ENCODE measurements around the gene SLC38A10. TPM values are rescaled to one million over a fixed set of nuclear protein-coding genes. Genes with fewer than 3 reads are reported as not detected.

Gene SLC38A10
- total RNA-seq, 1 experiment from 2014 or later, result 109 TPM

DNA sequence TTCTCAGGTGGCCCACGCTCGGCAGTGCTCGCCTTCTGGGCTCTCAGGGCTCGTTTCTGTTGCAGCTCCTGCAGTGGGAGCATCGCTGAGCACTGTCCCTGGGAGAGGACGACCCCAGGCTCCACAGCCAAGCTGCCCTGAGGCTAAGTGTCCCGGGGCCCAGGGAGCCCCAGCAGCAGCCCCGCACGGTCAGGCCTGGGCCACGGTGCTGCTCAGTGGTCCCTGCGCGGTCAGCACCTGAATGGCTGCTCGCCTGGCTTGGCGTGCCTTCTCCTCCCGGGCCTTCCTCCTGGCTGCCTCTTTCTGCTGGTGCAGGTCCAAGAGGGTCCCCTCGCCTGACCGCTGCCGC, 95.7 kb downstream of the SLC38A10 start:
- Histone ChIP-seq H3K4me1 (ENCODE audit: control insufficient read depth in 1 of 2, insufficient read depth in 2 of 2, low read length in 2 of 2) (peaks cover 0 to 8% of the 10 kb centered on the region in 2 experiments; a peak in 1 of 4 replicates), H3K79me2 (ENCODE audit: insufficient read depth, low read length) (no peaks in the 10 kb centered on the region), H3K27me3 (ENCODE audit: insufficient read depth, low read length) (no peaks in the 10 kb centered on the region), H3K36me3 (ENCODE audit: control insufficient read depth in 1 of 2, insufficient read depth in 2 of 2, low read length in 2 of 2) (peaks cover 2 to 8% of the 10 kb centered on the region in 2 experiments), H3K27ac (ENCODE audit: low read depth, low read length) (no peak overlapping the region), H3K9ac (ENCODE audit: low read length) (no peak overlapping the region), H2AFZ (ENCODE audit: low read depth, low read length, poor library complexity, severe bottlenecking) (no peak overlapping the region), H3K4me3 (replicated peaks in 1 of 2; ENCODE audit: low read depth in 1 of 2, low read length in 2 of 2) (no peak overlapping the region), H3K9me2 (ENCODE audit: insufficient read depth) (no peaks in the 10 kb centered on the region), H3K4me2 (ENCODE audit: low read length) (no peak overlapping the region), H3K9me3 (ENCODE audit: control insufficient read depth in 1 of 2, insufficient read depth in 1 of 2, low read depth in 1 of 2, low read length in 2 of 2) (no peaks in the 10 kb centered on the region), H4K20me1 (ENCODE audit: insufficient read depth) (no peaks in the 10 kb centered on the region)
- no TSS peak for BruUV-seq (replicated peaks)
- ChIA-PET CTCF (no interaction called here), RAD21 (ENCODE audit: low non-redundant PET in 1 of 2, low total read pairs in 2 of 2, uncharacterized antibody in 2 of 2, unreplicated experiment in 2 of 2) (no interaction called here), POLR2A (no interaction called here)
- TF ChIP-seq, protein P1, sequence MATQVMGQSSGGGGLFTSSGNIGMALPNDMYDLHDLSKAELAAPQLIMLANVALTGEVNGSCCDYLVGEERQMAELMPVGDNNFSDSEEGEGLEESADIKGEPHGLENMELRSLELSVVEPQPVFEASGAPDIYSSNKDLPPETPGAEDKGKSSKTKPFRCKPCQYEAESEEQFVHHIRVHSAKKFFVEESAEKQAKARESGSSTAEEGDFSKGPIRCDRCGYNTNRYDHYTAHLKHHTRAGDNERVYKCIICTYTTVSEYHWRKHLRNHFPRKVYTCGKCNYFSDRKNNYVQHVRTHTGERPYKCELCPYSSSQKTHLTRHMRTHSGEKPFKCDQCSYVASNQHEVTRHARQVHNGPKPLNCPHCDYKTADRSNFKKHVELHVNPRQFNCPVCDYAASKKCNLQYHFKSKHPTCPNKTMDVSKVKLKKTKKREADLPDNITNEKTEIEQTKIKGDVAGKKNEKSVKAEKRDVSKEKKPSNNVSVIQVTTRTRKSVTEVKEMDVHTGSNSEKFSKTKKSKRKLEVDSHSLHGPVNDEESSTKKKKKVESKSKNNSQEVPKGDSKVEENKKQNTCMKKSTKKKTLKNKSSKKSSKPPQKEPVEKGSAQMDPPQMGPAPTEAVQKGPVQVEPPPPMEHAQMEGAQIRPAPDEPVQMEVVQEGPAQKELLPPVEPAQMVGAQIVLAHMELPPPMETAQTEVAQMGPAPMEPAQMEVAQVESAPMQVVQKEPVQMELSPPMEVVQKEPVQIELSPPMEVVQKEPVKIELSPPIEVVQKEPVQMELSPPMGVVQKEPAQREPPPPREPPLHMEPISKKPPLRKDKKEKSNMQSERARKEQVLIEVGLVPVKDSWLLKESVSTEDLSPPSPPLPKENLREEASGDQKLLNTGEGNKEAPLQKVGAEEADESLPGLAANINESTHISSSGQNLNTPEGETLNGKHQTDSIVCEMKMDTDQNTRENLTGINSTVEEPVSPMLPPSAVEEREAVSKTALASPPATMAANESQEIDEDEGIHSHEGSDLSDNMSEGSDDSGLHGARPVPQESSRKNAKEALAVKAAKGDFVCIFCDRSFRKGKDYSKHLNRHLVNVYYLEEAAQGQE (IDR thresholded peaks at IDR 0.05; ENCODE audit: low read depth), result no peak
- TF ChIP-seq POLR2A (IDR thresholded peaks at IDR 0.05; ENCODE audit: borderline replicate concordance, extremely low read depth, insufficient read depth, insufficient read length), result no peak
- TF ChIP-seq, protein P2, sequence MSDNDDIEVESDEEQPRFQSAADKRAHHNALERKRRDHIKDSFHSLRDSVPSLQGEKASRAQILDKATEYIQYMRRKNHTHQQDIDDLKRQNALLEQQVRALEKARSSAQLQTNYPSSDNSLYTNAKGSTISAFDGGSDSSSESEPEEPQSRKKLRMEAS (IDR thresholded peaks at IDR 0.05), result no peak
- no peak for TF ChIP-seq POLR2AphosphoS5 (IDR thresholded peaks at IDR 0.05; ENCODE audit: low read depth, low read length)
- TF ChIP-seq, protein P3, sequence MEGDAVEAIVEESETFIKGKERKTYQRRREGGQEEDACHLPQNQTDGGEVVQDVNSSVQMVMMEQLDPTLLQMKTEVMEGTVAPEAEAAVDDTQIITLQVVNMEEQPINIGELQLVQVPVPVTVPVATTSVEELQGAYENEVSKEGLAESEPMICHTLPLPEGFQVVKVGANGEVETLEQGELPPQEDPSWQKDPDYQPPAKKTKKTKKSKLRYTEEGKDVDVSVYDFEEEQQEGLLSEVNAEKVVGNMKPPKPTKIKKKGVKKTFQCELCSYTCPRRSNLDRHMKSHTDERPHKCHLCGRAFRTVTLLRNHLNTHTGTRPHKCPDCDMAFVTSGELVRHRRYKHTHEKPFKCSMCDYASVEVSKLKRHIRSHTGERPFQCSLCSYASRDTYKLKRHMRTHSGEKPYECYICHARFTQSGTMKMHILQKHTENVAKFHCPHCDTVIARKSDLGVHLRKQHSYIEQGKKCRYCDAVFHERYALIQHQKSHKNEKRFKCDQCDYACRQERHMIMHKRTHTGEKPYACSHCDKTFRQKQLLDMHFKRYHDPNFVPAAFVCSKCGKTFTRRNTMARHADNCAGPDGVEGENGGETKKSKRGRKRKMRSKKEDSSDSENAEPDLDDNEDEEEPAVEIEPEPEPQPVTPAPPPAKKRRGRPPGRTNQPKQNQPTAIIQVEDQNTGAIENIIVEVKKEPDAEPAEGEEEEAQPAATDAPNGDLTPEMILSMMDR (IDR thresholded peaks at IDR 0.05 in 2 of 3, conservative IDR thresholded peaks at IDR 0.05 in 1 of 3; ENCODE audit: borderline replicate concordance in 1 of 3, insufficient read depth in 1 of 3, low read depth in 2 of 3, low read length in 2 of 3), result no peak
- no peak for TF ChIP-seq ELF1 (IDR thresholded peaks at IDR 0.05; ENCODE audit: borderline replicate concordance, low read depth)
- no peak for TF ChIP-seq SP1 (IDR thresholded peaks at IDR 0.05; ENCODE audit: low read depth)
- TF ChIP-seq EZH2 (IDR thresholded peaks at IDR 0.05), result no peak
- TF ChIP-seq TCF7L2 (IDR thresholded peaks at IDR 0.05; ENCODE audit: borderline replicate concordance, extremely low read depth, insufficient read depth, insufficient read length), result no peak
- no peak for TF ChIP-seq RAD21 (IDR thresholded peaks at IDR 0.05; ENCODE audit: low read depth)
- TF ChIP-seq SRF (IDR thresholded peaks at IDR 0.05; ENCODE audit: low read depth), result no peak
- TF ChIP-seq ZNF274 (IDR thresholded peaks at IDR 0.05; ENCODE audit: low read depth, low read length), result no peak
- no peak for TF ChIP-seq FOSL1 (IDR thresholded peaks at IDR 0.05; ENCODE audit: low read depth)
- DNase-seq (ENCODE audit: low read depth, low spot score) (no peak), ATAC-seq (no peak)
- intact Hi-C loops (cut with micrococcal nuclease), result no loop called here
